Stimulated activated CD8-positive, alpha-beta memory T cell treated with anti-CD3 and anti-CD28 coated beads, Interleukin-7, amount 100 ng/mL, for 1 hour (primary cell): Measurements from ENCODE around the gene RHEX.

Experiments
- DNase-seq, 2 donors: peaks; one replicate each; pipeline ENCODE4 v3.0.0-alpha.2; 2020; ENCODE audit warnings: low read depth in 2 of 2

RHEX gene

DNA sequence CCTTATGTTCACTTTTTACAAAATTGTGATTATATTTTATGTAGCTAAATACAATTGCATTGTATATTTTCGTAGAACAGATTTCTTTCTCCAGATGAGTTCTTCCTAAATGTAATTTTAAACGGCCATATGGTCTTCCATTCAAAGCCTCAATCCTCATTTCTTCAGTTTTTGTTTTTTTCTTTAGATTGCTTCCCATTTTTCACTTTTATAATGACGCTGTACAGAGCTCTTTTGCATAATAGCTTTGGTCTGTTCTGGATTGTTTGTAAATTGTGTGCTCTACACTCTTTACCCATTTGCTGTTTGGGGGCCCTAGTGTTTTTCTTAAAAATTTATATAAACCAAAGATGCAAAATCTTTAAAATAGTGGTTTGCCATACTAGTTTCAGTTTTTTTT is 36.4 kb downstream of the RHEX start:
- no peak for DNase-seq

DNA sequence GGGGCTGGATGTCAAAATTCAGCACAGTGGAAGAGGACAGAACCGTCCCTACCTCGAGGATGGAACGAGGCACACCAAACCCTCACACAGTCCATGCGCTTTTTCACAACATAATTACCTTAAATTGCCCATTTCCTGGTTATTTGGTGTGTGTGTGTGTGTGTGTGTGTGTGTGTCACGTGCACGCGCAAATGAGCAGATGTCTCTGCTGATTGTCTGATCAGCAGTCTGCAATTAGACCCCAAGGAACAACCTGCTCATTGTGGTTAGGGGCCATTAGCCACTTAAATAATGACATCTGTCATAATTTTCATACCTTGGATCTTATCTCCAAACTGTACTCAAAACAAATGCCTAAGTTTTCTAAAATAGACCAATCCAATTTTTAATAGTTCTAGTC is 41.1 kb downstream of the RHEX start:
- DNase-seq: no peak

DNA sequence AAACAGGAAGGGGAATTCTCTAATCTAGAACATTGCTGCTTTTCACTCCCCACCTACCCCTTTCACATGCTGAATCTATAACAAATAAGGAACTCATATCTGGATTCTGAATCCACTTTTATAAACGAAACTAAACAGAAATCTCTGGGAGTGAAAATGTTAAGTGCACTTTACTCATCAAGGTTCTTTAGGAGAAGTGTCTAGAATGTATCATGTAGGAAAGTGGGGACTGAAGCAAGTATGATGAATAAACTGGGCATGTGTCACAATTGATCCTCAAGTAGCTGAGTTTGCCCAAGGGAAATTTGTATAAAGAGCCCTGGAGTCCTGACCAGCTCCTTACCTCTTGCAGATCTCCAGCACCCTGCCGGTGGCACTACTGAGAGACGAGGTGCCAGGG is 44.4 kb downstream of the RHEX start:
- DNase-seq: no peak

DNA sequence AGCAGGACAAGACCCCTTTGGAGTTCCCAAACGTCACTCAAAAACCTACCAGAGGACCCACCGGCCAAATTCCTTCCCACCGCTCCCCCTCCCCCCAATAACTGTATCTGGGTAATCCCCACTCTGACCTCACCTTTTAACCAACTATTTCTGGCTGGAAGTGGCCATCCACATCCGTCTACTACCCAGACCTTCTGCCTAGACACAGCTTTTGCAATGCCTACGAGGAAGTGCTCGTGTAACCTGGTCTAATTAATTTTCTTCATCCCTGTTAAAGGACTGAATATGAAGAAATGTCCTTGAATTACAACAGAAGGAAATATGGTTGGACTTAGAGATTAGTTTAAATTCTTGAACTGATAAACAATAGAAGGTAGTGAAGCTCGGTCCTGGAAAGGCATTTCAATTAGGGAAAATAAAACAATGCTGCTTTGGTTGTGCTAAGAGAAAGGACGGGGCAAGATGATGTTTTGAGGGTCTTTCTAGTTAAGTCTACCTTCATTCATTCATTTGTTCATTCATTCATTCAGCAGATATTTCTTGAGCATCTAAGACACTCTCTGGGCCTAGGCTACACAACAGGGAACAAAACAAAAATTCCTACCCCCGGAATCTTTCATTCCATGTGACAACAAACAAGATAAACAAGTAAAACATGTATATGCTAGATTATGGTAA is 45.4 kb downstream of the RHEX start:
- no peak for DNase-seq

DNA sequence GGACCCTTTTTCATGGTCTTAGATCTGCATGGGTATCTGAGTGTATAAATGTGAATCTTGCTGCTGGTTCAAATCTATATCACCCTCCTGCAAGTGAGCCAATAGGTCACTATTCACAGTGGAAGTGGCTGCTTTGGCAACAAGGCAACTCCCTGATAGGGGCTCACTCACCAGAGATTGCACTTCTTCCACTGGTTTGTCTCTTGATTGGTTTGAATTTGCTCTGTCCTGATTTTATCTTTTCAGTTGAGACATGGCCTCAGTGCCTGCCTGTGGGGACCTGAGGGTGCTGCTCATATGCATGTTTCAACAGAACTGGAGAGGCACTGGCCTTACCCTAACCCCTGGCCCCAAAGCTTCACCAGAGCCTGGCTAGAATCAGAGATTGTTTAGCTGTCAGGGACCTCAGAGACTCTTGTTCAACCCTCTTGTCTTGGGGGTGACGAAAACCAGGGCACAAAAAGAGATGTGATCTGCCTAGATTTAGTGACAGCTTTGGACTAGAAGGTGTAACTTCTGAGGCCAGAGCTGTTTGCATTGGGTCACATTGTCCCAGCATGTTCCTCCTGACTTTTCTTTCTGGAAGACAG is 47.3 kb downstream of the RHEX start:
- no peak for DNase-seq

DNA sequence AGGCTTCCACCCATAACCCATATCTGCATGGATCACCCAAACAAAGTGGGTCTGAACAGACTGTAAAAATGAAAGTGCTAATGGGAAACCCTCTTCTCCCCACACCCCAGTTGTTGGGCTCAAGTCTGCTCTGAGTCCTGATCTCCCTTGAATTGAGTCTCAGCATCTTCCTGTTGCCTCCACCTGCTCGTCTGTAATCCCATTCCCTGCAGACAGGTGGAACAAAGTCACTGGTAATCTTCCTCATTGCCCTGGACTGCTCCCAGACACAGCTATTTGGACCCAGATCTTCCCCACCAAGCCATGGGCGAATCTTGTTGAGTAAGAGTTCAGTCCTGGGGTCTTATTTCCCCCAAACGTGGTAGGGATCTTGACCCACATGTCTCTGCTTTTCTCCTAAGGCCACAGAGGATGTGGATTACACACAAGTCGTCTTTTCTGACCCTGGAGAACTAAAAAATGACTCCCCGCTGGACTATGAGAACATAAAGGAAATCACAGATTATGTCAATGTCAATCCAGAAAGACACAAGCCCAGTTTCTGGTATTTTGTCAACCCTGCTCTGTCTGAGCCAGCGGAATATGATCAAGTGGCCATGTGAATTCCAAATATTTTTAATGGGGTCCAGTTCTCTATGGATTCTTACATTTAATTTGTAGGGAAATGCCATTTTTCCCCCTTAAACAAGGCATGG is 48.5 kb downstream of the RHEX start:
- DNase-seq: no peak

DNA sequence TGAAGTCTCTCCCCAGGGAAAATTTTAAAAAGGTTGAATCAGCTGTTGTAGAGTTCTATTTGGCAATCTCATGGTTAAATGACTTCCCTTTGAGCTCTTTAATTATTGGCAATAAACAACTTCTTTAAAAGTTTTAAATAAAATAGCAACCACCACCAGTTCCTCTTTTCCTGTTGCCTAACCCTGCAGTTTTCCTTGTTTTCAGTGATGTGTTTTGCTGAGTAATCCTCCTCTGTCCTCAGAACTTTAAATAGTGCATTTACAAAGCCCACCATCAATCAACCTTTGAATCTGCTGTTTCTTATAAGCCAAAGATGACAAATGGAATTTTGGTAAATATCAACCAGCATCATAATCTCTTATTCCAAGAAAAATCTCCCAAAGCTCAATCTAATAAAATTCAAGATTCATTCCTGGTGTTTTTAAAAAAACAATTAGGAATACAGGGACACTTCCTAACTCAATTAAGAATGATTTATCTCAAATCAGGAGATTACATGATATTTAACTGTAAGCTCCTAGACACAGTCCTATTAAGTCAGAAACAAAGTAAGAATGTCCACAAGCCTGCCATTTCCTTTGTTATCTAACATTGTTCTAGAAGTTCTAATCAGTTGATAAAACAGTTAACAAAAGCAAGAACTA is 49.4 kb downstream of the RHEX start:
- DNase-seq: no peak

DNA sequence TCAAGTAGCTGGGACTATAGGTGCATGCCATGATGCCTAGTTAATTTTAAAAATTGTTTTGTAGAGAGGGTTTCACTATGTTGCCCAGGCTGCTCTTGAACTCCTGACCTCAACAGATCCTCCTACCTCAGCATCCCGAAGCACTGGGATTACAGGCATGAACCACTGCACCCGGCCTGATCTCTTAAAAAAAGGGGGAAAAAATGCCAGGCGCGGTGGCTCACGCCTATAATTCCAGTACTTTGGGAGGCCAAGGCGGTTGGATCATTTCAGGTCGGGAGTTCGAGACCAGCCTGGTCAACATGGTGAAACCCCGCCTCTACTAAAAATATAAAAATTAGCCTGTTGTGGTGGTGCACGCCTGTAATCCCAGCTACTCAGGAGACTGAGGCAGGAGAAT is 51.0 kb downstream of the RHEX start:
- DNase-seq: no peak

DNA sequence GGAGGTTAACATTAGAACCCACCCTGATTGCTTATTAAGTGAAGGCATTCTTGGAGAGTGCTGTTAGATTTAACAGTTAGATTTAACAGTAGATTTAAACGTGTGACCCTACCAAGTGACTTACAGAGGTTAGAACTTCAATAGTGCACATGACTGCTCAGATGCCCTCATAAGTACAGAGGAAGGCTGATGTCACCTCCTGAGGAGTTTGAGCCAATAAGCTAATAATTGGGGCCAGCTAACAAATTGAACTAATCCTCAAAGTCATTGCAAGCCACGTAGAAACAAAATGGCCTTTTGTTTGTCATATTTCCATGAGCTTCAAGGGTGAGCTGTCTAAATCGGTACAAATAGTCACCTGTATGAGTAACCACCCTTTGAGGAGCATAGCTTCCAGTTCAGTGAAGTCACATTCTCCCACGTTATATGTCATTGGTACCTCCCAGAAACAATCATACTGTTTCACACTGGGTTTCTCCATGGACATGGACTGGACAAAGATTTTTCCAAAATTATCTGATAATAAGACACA is 52.6 kb downstream of the RHEX start:
- DNase-seq: no peak

DNA sequence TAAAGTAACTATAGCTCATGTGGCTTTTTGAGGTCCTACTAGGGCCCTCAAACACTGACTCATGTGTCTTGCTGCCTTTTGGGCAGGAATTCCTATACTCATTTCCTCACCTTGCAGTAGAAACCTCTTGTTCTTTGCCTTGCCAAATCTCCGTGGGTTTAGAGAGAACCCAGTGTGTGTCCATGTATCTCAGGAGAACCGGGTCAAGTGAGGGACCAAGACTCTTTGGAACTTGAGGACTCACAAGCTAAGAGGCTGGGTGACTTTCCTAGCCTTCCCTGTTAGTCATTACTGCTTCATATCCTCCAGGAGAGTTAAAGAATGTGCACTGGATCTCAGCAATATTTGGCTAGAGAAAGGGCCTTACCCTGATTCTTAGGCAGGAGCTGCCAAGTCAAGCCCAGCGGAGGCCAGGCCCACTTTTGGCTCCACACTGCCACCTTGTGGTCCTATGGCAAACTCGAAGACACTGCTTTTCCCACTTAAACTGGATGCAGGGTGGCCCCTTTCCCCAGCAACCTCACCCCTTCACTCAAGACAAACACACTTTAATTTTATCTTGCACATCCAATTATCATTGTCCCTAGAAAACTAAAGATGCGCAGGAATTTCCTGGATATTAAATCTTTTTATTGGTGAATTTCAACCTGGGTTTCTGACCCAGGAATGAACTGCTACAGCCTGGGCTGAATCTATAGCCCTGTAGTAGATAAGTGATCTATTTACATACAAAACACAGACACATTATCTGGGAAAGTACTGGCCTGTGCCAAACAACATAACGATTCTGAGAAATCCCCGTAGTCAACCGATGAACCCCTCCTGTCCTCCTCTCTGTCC is 53.6 kb downstream of the RHEX start:
- DNase-seq: peak; percentile 39 to 60

DNA sequence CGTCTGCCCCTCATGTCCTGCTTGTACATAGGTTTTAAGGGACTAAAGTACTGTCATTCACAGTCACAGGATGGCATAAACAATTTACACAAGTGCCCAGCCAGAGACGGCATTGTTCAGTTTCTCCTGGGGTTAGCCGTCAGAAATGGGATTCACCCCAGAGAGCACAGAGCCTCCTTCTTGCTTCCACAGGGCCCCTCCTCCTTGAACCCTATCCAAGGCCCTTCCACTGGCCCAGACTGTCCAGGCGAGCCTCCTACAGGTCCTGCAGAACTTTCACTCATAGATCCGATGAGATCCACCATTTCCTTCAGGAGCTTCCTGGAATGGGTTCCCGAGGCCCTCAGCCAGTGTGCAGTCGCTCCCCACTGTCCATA is 54.2 kb downstream of the RHEX start:
- no peak for DNase-seq

DNA sequence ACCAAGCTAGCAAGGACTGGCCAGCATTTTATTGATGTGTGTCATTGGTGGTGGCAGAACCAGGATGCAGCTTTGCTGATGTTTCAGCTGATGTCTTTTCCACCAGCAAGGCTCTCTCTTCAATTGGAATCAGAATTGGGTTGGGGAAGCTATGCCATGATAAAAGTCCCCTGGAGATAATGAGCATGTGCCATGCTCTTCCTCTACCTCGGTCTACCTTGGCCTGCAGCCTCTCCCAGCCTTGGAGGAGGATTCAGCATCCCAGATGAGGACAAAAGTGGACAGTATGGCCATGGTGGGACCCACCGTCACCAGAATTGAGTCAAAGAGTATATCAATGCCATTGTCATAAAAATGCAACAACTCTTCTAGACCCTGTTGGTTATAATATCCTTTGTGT is 55.7 kb downstream of the RHEX start:
- DNase-seq: no peak

DNA sequence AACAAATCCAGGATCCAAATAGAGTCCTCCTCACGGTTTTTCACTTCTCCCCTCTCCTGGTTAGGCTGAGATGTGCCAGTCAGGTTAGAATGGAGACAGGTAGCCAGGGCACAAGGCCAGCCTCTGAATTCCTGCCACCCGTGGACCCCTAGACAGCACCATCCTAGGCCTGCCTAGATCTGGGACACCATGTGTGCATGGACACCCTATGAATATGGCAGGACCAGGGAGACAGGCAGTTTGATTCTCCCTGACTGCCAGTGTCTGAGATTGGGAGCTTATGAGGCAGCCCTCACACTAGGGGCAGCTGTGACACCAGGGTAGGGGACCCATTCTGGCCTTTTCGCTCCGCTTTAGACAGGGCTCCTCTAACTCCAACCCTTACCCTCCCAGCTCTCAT is 56.7 kb downstream of the RHEX start:
- no peak for DNase-seq

DNA sequence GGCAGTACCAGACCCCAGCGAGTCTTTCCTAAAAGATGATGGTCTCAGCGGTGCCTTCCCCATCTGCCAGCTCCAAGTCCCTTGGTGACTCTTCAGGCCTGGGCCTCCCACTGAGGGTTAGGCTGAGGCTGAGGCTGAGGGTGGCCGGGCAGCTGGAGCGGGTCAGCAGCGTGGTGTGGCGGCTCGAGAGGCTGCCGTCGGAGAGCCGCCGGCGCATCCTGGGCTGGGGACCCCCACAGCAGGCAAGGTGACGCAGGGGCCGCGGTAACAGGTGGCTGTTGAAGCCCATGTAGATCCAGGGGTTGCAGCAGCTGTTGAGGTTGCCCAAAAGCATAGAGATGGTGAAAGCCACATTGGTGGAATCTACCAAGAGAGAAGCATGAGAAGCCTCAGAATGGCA is 57.2 kb downstream of the RHEX start:
- DNase-seq: no peak

DNA sequence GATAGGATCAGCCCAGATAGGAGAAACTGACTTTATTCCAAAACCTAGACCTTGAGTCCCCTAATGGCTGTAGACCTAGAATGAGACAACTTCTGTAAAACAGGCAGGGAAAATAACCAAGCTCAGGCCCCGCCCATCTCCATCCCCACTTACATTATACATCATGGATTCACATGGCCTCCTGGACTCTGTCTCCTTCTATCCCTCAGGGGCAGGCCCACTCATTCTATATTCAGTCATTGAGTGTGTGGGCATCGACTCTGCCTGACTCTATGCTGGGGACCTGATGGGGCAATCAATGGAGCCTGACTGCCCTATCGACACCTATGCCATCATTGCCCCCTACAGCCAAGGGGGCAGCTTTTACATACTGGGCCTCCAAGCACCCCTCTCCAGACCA is 57.8 kb downstream of the RHEX start:
- no peak for DNase-seq

DNA sequence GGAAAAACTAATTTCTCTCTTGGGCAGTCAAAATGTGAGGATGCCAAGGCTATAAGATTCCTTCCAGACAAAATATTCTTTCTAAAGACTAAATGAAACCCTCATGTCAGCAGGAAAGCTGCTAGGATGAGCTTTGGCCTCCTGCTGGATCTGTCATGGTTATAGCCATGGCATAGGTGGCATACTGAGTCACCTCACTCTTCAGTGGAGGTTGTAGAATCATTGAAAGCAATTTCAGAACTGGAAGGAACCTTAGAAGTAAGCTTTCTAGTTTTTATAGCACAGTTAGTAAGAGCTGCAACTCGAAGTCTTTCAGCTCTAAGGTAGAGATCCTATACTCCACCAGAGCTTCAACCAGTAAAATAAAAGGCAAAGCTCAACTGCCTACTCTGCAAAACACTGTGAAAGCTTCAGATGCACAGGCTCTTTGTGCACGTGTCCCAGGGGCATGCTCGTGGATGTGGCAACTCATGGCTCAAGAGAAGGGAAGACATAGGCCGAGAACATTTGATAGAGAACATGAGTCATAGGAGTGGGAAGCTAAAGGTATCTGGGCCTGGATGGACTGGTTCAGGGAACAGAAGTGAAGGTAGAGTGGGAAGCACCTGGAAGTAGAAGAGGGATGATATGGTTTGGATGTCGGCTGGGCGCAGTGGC is 58.4 kb downstream of the RHEX start:
- DNase-seq: no peak

DNA sequence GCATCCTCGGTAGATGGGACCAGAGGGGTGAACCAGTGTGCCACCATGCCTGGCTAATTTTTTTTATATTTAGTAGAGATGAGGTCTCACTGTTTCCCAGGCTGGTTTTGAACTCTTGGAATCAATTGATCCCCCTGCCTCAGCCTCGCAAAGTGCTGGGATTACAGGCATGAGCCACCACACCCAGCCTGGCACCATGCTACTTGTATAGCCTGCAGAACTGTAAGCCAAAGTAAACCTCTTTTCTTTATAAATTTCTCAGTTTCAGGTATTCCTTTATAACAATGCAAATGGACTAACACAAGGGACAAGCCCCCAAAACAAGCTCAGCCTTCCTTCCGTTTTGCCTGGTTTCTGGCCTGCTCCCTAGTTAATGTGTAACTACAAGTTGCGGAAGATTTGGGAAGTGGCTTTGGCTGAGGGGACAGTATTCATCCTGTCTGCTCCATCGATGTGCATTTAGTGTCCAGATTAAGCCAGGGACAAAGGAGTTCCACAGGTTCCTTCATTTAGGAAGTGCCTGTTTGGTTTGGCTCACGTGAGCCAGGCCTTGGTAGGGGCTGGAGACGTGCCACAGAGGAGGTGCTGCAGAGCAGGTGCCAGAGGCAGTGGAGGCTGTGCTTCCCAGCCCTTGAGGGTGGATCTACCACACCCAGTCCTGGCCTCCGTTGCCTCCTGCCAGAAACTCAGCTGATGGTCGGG is 59.8 kb downstream of the RHEX start:
- no peak for DNase-seq

DNA sequence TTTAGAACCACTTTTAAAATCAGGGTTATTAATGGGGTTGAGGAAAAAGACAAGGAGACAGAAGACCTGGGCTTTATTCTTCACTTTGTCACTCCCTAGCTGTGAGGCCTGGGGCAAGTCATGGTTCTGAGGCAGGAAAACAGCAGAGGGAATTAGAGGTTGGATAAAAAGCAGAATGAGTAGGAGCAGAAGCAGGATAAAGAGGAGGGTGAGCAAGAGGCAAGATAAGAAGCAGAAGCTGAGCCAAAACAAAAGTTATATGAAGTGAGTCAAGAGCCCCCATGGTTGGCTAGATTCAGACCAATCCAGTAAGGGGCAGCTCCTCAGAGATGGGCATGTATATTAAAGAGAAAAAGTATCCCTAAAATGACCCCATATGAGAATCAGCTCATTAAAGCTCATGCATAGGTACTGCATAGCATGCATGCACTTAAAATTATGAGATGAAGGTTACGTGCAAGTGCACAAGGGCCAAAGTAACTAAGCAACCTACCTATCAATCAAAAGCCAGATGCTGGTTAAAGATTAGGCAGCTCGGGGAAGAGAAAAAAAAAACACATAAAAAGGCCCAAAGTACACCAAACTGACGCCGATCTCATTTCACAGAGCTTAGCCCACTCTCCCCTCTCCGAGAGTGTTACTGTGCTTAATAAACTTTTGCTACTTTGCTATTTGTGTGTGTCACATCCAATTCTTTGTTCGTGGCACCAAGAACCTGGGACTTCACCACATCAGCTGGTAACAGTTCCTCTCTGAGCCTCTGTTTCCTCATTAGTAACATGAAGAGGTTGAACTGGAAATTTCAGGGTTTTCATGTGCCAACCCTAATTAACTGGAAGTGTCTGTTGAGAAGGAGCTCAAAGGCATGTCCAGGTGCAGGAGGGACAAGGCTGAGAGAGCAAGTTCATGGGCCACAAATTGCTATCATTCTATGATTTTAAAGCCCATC is 62.0 kb downstream of the RHEX start:
- DNase-seq: no peak

DNA sequence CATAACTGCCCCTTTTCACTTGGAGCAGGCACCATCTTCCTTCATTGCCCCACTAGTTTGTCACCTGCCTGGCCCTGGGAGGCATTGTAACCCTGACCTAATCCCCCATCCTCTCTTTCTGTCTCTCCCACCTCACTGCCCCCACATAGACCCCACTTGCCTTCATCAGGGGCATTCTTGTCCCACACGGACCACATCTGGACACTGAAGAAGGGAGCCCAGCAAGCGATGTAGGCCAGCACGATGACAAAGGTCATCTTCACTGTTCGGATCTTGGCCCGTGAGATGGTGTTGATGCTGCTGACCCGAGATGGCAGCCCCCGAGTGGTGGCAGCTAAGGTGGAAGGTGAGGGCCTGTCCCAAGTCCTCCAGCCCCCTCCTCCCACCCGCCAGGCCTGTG is 62.8 kb downstream of the RHEX start:
- no peak for DNase-seq
